Measurements from ENCODE around the gene VPS33B.
"Not testable (repeated sequence)": the region's sequence is repeated elsewhere in the genome, so short reads cannot be mapped to it uniquely, and the experiment has no call there.

DNA sequence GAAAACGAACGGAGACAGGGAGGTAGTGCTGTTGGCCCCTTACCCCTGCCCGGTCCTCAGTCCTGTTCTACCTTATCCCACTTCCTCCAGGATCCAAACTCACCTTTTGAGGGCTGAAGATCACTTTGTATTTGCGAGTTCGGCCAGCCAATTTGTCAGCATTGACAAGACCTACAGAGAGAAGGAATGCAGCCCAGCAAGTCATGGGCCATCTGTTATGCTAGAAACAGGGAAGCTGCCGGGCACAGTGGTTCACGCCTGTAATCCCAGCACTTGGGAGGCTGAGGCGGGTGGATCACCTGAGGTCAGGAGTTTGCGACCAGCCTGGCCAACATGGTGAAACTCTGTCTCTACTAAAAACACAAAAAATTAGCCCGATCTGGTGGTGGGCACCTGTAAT lies 8.7 kb downstream of the VPS33B start:
- TF ChIP-seq POLR2A (IDR thresholded peaks at IDR 0.05; ENCODE audit: control extremely low read depth in 1 of 2, low read depth in 2 of 2, low read length in 2 of 2); HDAC2 (IDR thresholded peaks at IDR 0.05; ENCODE audit: borderline replicate concordance in 1 of 2, low read depth in 2 of 2, low read length in 2 of 2); SIX5 (IDR thresholded peaks at IDR 0.05; ENCODE audit: low read depth, low read length): not testable (repeated sequence)

Measured in H1 (cell line).